ENCODE results near the gene C3AR1.
"Not testable (repeated sequence)": the region's sequence is repeated elsewhere in the genome, so short reads cannot be mapped to it uniquely, and the experiment has no call there.

The C3AR1 gene

DNA sequence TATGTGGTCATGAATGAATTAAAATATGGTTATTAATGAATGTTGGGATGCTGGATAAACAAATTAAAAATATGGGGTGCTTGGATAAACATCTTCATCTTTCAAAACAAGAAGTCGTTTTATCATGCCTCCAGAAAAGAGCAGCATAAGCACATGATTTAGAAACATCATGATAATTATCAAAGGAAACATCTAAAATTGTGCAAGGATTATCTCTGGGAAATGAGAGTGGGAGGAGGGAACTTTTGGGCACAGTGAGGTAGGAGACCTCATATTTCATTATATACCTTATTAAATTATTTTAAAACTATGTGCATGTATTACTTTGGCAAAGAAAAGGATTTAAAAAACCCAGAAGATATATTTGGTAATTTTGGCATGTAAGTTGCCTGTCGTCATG, 8.9 kb downstream of the C3AR1 start:
- DNase-seq = no peak

DNA sequence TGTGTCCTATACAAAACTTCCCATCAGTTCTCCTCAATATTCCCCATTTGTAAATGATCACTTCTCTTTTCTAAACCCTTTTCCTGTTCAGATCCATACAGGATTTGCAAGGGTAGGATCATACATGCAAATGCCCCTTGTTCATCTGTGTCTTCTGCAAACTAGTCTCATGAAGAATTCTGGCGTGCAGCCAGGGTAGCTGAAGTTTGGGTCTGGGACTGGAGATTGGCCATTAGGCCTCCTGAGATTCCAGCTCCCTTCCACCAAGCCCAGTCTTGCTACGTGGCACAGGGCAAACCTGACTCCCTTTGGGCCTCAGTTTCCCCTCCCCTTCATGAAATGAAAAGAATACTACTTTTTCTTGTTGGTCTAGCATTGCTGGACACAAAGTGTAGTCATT, 11.3 kb downstream of the C3AR1 start:
- DNase-seq = no peak

DNA sequence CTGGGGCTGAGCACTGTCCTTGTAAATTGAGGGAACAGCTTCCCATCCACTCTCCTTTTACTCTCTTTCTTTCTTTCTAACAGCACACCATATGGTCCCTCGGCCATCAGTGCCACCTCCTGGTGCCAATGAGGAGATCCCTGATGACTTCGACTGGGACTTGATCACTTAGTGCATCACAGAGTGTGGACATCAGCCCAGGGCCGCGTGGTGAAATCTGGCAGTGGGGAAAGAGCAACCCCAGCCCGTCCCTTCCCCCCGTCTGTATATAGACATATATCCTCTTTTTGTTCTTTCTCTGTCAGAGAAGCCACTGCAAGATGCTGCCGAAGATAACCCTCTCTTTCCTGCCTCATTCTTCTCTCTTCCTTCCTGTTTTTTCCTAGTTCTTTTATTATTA, 13.5 kb downstream of the C3AR1 start:
- no peak for DNase-seq

DNA sequence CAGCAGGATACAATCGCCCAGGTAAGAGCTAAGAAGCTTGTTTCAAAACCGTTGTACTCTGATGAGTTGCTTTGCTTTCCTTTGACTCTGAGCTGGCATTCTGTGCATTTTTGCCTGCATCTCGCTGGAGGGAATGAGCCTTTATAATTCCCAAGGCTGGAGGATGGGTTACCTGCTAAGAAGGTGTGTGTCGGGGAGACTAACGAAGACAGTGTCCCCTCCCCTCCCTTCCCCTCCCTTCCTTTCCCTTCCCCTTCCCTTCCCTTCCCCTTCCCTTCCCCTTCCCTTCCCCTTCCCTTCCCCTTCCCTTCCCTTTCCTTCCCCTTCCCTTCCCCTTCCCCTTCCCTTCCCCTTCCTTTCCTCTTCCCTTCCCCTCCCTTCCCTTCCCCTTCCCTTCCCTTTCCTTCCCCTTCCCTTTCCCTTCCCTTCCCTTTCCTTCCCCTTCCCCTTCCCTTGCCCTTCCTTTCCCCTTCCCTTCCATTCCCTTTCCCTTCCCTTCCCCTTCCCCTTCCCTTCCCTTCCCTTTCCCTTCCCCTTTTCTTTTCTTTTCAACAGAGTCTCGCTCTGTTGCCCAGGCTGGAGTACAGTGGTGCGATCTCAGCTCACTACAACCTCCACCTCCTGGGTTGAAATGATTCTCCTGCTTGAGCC, 15.4 kb downstream of the C3AR1 start:
- no peak for DNase-seq

DNA sequence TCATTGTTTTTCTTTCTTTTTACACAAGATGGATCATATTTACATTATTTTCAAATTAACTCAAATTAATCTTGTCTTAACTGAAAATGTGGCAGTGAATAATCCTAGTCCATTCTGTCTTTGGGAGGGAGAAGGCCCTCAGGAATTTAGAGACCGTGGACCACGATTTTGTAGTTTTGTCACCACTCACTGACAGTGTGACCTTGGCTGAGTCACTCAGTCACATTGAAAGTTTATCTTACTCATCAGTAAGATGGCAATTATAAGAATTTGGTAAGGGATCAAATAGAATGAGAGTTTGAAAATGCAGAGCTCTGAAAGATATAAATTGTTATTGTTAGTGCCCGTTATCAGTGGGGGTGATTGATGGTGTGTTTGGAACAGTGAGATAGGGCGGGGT, 17.3 kb downstream of the C3AR1 start:
- DNase-seq = no peak

DNA sequence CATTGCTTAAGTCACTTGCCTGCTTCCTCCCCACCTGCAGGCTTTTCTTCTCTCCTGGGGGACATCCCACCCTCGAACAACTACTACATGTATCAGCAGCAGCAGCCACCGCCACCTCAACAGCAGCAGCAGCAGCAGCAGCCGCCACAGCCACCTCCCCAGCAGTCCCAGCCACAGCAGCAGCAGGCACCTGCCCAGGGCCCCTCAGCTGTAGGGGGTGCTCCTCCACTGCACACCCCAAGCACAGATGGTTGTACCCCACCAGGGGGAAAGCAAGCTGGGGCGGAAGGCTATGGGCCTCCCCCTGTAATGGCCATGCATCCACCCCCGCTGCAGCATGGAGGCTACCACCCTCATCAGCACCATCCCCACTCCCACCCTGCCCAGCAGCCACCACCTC, 18.3 kb downstream of the C3AR1 start:
- no peak for DNase-seq

DNA sequence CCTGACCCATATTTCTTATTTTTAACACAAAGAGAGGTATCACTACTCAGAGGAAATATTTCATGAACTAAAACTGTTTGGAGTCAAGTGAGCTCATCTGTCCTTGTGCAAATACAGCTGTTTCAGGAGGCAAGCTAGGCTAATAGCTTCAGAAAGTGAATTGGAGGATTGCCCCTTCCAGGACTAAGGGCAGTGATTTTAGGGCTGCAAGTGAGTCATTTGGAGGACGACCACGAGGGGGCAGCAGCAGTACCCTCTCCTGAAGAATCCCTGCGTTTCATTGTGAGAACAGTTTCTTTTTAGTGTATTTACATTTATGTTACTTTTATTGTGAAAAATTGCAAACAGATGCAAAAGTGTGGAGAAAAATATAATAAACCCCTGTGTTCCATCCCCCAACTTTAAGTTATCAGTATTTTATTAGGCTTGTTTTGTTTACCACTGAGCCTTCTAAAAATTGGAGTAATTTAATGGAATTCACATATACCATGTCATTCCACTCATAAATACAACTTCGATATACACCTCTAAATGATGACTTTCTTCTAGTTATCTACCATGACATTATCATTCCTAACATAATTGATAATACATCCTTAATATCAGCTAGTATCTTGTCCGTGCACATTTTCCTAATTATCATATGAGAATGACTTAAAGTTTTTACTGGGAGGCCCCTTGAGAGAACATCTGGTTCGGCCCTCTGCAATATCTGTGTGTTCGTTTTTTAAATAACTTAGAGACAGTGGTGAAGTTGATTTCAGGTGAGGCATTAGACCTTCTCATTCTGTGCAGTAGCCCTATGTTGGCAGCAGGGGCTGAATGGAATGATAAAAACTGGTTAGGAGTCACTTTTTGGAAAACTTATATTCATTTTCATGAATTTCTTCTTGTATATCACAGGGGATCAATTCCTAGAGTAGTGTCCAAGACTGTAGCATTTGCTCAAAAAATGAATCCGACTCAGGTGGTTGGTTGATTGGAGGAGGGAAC, 19.9 kb downstream of the C3AR1 start:
- peak; percentile 60 for DNase-seq

DNA sequence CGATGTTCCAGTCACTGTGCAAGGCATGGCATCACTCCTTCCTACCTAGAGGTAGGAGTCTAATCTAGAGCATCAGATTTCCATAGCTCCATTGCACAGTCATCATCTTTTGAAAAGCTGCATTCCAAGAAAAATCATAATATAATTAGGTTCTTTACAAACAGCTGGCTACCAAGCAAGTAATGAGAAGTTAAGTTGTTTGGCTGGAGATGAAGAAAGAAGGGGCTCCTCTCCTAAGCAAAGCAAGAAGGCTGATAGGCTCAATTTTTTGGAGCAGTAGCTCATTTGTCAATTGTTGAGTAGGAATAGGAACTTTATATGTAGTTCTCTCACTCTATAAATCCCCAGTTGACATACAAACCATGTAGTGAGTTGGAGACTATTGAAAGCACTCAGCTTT, 25.4 kb downstream of the C3AR1 start:
- DNase-seq = no peak

DNA sequence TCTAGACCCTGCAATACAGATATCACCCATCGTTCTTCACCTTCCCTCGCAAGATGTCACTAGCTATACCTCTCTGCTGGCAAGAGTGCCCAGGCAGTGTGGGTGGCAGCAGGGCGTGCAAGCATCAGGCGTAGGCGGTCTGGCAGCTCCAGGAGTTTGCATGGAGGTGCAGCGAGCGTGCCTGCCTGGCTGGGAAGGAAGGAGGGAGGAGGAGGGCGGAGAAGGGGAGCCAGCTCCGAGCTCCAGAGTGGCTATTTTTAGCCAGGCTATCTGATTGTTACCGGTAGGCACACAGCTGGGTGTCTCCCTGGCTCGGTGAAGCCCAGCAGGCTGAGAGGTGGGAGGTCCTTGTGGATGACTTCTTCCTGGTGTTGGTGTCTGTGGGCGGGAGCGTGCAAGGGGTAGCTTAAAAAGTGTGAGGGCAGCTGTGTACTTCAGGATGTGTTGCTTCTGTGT, 27.5 kb downstream of the C3AR1 start:
- peak; percentile 89 for DNase-seq

DNA sequence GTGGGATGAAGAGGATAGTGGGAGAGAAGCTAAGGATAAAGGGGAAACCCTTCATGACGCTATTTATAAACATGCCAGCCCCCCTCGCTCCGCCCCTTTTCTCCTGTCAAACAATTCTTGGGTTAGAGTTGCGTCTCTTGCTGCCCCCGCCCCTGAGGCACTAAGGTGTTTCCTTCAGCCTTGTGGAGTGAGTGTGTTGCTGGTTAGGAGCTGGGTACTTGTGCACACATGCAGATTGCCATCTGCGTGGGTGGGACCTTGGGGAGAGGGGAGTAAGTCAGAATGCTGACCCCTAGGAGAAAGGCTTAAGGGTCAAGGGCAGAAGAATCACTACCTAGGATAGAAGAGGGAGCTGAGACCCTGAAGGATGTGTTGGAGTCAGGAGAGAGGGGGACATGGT, 28.2 kb downstream of the C3AR1 start:
- DNase-seq = no peak

DNA sequence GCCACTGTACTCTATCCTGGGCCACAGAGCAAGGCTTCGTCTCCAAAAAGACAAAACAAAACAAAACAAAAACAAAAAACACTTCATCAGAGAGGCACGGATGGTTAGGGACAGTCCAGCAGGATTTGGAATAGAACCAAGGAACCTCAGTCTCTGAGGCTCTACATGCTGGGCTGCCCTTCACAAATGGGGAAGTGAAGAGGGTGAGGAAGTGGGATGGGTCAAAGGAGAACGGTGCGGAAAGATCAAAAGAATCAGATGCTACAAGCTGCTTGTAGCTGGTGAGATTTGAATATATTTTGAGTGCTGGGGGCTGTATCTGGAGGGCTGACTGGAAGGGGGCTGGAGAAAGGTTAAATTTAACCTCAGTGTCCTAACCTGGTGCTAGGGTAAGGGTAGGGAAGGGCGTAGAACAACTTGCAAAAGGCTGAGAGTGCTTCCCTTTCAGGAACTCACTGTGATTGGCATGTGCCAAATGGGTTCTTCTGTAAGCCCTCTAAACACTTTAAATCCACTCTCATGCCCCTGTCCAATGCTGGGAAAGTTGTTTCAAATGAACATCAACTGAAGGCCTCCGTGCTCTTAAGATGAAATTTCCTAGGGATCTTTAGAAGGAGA, 29.0 kb downstream of the C3AR1 start:
- no peak for DNase-seq

DNA sequence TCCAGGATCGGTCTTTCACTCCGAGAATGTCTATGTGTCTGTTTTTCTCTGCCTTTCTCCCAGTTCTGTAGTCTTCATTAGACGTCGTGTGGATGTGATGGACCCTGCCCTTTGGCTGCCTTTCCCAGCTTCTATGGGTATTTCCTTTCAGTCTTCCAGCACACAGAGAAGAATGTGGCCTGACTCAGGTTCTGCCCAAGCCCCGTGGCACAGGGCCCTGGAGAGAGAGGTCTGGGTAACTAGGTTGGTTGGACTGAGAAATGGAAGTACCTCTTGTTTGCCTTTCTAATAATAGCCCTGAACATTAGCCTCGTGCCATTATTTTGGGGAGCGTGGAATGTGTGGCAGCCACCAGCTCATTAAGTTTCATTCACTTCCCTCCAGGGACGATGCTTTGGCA, 29.8 kb downstream of the C3AR1 start:
- no peak for DNase-seq

DNA sequence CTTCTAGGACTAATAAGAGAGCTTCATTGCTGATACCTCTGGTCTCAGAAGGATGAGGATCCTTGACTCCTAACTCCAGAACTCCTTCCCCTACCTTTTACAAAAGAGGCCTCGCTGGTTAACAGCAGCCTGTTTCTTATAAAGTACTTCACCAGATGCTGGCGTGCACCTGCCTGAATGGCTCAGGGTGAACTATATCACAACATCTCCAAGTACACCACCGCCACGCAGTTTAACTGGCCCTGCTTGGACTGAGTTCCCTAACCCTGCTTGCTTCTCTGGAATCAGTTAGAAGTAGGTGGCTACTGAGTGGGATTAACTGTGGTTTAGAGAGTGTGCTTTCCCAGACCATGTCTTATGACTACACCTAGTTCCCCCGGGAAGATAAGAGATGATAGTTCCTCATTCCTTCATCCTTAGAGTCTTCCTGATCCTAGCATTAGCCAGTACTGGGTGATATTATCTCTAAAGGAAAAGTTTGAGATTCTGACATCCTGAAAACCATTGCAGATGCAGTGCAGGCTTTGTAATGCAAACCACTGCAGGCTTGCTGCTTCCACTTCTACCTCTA, 30.6 kb downstream of the C3AR1 start:
- no peak for DNase-seq

DNA sequence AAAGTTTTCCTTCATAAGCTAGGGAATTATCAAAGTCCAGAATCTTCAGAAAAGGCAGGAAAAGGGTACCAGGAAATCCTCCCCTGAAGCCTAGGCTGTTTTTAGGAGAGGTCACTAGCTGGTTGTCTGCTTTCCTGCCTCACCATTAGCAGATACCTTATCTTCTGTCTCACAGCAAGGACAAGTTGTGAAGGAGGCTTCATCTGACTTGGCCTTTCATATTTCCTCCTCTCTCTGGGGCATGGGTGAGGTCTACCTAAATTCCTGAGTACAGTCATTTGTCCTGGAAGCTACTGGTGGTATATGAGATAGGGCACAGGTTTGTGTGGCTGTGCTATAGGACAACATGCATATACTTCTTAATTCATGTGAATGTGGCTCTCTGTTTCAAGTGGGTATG, 31.4 kb downstream of the C3AR1 start:
- DNase-seq = no peak

DNA sequence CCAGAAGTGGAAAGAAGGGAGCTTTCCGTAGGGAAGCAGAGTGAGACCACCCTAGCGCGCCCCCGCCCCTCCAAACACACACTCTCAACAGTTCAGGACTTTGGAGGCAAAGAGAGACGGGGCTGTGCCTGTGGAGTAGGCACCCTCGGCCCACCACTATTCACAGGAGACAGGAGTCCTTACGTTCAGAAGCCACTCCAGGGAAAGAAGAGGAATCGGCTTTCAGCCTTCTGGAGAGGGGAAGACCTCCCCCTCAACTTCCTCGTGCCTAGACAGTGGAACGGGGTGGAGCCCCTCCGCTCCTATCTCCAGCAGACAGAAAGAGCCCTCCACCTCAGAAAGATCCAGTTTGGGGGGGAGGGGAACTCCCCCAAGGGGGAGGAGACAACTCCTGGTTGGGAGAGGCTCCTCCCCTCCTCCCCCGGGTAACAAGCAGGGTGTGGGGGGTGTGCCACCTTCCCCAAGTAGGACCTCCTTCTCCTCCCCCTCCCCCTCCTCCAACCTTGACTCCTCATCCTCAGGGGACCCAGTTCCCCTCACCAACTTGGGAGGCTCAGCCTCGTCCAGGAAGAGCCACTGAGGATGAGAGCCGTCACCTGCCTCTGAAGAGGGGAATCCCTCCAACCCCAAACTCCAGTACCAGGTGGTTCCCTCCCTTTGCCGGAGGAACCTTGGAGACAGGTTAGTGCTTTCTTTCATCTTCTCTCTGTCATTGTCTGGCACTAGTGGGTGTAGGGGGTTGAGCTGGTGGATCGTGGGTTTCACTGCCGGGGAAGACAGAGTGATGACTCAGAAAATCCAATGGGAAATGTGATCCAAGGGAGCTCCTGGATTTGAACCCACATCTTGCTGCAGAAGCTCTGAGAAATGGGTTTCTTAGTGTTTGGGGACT, 32.8 kb downstream of the C3AR1 start:
- DNase-seq = peak; percentile 35

DNA sequence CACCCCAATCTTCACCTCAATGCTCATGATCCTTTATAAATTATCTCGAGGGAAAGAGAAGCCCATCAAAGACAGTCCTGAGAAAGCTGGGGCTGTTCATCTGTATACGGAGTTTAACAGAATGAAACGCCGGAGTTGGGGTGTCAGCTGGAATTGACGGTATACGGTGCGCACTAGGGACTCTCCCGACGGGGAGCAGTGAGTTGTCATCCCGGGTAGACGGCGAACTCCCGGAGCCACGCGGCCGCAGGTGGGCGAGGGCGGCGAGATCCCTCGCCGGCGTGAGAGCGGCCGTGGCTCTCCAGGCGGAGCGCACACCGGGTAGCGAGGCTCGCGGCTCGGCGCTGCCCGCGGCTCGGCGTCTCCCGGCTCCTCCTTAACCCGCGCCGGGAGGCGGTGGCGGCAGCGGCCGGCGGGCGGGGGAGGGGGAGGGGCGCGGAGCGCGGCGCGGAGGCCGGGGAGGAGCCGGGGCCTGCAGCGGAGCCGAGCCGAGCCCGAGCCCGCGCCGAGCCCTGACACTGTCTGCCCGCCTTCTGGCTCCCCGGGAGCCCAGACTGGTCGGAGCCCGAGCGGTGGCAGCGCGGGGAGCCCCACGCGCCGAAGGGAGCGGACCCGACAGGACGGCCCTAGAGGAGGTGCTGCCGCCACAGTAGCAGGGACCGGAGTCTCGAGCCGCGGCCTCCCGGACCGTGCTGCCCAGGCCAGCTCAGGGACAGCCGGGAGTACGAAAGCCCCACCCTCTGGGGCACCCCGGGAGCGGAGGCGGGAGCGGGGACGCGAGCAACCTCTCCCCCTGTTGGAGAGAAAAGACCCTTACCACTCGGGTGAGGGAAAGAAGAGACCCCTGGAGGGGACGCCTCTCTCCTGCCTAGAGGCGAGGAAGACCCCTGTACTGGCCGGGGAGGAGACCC, 33.7 kb downstream of the C3AR1 start, which contains the start of gene FOXJ2:
FOXJ2 (plus strand) TSS at position 475 of the 911 bp plus-strand sequence. CDS start 7,117 bp downstream, outside the sequence.
- DNase-seq = peak; percentile 53

DNA sequence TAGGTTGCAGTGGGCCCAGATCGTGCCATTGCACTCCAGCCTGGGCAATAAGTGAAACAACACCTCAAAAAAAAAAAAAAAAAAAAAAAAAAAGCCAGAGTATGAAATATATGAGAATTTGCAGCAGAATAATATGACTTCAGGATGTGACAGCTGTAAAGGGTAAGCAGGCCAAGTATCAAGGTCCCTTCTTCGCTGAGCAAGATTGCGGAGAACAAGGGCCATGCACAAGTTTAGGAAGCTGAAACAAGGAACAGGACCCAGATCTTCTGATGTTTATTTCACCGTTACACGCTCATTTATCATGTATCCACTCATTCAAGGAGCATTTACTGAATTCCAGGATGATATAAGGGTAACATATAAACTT, 34.3 kb downstream of the C3AR1 start:
- DNase-seq = no peak

DNA sequence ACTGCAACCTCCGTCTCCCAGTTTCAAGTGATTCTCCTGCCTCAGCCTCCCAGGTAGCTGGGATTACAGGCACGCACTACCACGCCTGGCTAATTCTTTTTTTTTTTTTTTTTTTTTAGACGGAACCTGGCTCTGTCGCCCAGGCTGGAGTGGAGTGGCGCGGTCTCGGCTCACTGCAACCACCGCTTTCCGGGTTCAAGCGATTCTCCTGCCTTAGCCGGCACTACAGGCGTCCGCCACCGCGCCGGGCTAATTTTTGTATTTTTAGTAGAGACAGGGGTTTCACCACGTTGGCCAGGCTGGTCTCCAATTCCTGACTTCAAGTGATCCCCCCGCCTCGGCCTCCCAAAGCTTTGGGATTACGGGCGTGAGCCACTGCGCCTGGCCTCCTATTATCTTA, 35.1 kb downstream of the C3AR1 start:
- not testable (repeated sequence) for DNase-seq

DNA sequence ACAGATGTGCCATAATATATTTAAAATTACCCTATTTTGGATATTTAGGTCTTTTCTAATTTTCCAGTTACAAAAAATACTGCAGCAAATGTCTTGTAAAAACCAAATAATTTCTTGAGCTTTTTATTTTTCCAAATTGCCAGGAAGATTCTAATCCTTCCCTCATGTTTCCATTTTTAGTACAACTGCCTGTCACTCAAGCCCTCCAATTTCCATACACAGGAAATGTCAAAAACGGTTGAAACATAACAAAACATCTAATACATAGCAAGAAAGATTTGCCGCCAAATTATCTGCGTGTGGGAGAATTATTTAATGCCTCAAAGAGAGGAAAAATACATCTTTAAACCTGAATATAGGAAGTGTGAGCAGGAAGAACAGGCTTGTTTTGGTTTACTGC, 36.0 kb downstream of the C3AR1 start:
- DNase-seq = no peak

DNA sequence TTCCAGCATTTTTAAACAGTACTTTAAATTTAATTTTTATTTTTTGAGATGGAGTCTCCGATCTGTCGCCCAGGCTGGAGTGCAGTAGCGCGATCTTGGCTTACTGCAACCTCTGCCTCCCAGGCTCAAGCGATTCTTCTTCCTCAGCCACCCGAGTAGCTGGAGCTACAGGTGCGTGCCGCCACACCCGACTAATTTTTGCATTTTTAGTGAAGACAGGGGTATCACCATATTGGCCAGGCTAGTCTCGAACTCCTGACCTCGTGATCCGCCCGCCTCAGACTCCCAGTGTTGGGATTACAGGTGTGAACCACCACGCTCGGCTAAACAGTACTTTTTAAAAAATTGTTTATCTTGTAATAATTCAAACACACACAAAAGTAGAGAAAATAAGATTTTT, 37.9 kb downstream of the C3AR1 start:
- DNase-seq = no peak

DNA sequence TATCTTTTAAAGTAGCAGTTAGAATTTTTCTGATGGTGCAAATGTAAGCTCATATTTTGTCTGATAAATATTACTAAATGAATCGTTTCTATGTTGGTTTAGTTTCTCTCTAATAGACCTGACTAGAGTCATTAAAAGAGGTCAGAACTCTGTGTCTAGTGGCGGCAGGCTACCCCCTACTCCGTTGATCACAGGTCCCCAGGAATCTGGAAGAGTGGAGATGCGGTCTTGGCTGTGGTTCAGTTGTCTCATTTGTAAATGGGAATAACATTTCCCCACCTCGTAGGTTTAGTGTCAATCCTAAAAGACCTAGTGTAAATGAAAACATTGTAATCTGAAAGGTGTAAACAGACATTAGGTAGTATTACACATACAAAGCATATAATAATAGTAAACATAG, 38.3 kb downstream of the C3AR1 start:
- DNase-seq = no peak

Measured in NCI-H1105 treated with DMSO at 0.1 percent for 48 hours (cell line).